HCT116 (cell line): ENCODE data around the gene GRM4. TPM values are rescaled to one million over a fixed set of nuclear protein-coding genes. Genes with fewer than 3 reads are reported as not detected.

Source experiments
- ATAC-seq: fragments of 200-7000 bp; cut with Tn5 transposase; 2 replicates; pipeline ENCODE4 v1.9.1; 2020; ENCODE audit warnings: mild to moderate bottlenecking, moderate library complexity
- BruUV-seq: library from RNA; stranded (reverse); fragments of 400-500 nt; replicated peaks from 2 replicates; lab custom pipeline; 2021; lab: Mats Ljungman, UMichigan
- CTCF ChIA-PET: fragments of 300-600 bp; sonication (Branson Sonifier 250); formaldehyde crosslinking; loops from one replicate; lab custom pipeline; 2021; ENCODE audit warnings: antibody characterized with exemption; lab: Charles Lee
- POLR2A ChIA-PET: fragments of 300-600, 350-600 bp; sonication (Branson Sonifier 250); formaldehyde crosslinking; loops from one replicate; lab custom pipeline; 2021; ENCODE audit warnings: antibody characterized with exemption; lab: Charles Lee
- RAD21 ChIA-PET, 2 experiments: fragments of 300-600 bp; sonication (Branson Sonifier 250); formaldehyde crosslinking; loops; one replicate each; lab custom pipeline; 2023; ENCODE audit warnings: low total read pairs in 2 of 2; ENCODE audit not compliant: uncharacterized antibody in 2 of 2, unreplicated experiment in 2 of 2, low non-redundant PET in 1 of 2; lab: Charles Lee
- DNase-seq: peaks from one replicate; pipeline ENCODE4 v3.0.0-alpha.2; 2010; ENCODE audit warnings: low read depth, low spot score
- H2AFZ ChIP-seq: fragments of 200-600 bp; shearing (Covaris generic), sonication (generic); 2 replicates; pipeline ENCODE4 v1.6.1; 2017; ENCODE audit warnings: low read depth, mixed run types, mixed read lengths, antibody characterized with exemption, low read length; ENCODE audit not compliant: poor library complexity, severe bottlenecking
- H3K27ac ChIP-seq: 2 replicates; pipeline ENCODE4 v1.5.1; 2012; ENCODE audit warnings: low read depth, low read length
- H3K27me3 ChIP-seq: fragments of 200-600 bp; sonication (generic); 2 replicates; pipeline ENCODE4 v1.6.1; 2016; ENCODE audit warnings: mixed run types, low read length, mixed read lengths; ENCODE audit not compliant: insufficient read depth
- H3K36me3 ChIP-seq, 2 experiments: fragments of 200-500 bp in 1 of 2; fragments of 200-600 bp in 1 of 2; sonication (Bioruptor generic) in 1 of 2; sonication (generic) in 1 of 2; 2 replicates each; pipeline versions ENCODE4 v1.5.1 to v1.6.1; 2014 to 2016; ENCODE audit warnings: low read length in 2 of 2, inconsistent platforms in 1 of 2, mixed read lengths in 1 of 2, mixed run types in 1 of 2; ENCODE audit not compliant: insufficient read depth in 2 of 2, control insufficient read depth in 1 of 2
- H3K4me1 ChIP-seq, 2 experiments: fragments of 200-600 bp in 1 of 2; sonication (generic) in 1 of 2; 2 replicates each; pipeline versions ENCODE4 v1.5.1 to v1.6.1; 2012 to 2017; ENCODE audit warnings: low read length in 2 of 2, inconsistent platforms in 1 of 2, mild to moderate bottlenecking in 1 of 2, mixed read lengths in 1 of 2, mixed run types in 1 of 2, moderate library complexity in 1 of 2; ENCODE audit not compliant: insufficient read depth in 2 of 2, control insufficient read depth in 1 of 2
- H3K4me2 ChIP-seq: fragments of 200-600 bp; sonication (generic); 2 replicates; pipeline ENCODE4 v1.6.1; 2017; ENCODE audit warnings: mixed run types, low read length, mixed read lengths
- H3K4me3 ChIP-seq, 2 experiments: fragments of 200-600 bp in 1 of 2; sonication (generic) in 1 of 2; replicated peaks in 1 of 2; 2 replicates each; pipeline ENCODE4 v1.5.1; 2011 to 2016; ENCODE audit warnings: low read length in 2 of 2, control low read depth in 1 of 2, low read depth in 1 of 2, mild to moderate bottlenecking in 1 of 2, mixed read lengths in 1 of 2, mixed run types in 1 of 2
- H3K79me2 ChIP-seq: fragments of 200-600 bp; sonication (generic); 2 replicates; pipeline ENCODE4 v1.6.1; 2017; ENCODE audit warnings: mild to moderate bottlenecking, mixed run types, low read length, moderate library complexity, mixed read lengths; ENCODE audit not compliant: insufficient read depth
- H3K9ac ChIP-seq: fragments of 200-600 bp; sonication (generic); 2 replicates; pipeline ENCODE4 v1.6.1; 2016; ENCODE audit warnings: low read length, mixed read lengths
- H3K9me2 ChIP-seq: fragments of 200-600 bp; sonication (generic), shearing (Covaris generic); 2 replicates; pipeline ENCODE4 v1.6.1; 2017; ENCODE audit warnings: mixed run types, mild to moderate bottlenecking, moderate library complexity; ENCODE audit not compliant: insufficient read depth
- H3K9me3 ChIP-seq, 2 experiments: fragments of 200-500 bp in 1 of 2; fragments of 200-600 bp in 1 of 2; sonication (Bioruptor generic) in 1 of 2; sonication (generic) in 1 of 2; 2 replicates each; pipeline ENCODE4 v1.6.1; 2014 to 2017; ENCODE audit warnings: low read length in 2 of 2, mixed read lengths in 2 of 2, inconsistent platforms in 1 of 2, low read depth in 1 of 2, mild to moderate bottlenecking in 1 of 2, mixed run types in 1 of 2, moderate library complexity in 1 of 2; ENCODE audit not compliant: control insufficient read depth in 1 of 2, insufficient read depth in 1 of 2
- H4K20me1 ChIP-seq: fragments of 200-600 bp; sonication (generic), shearing (Covaris generic); 2 replicates; pipeline ENCODE4 v1.6.1; 2017; ENCODE audit warnings: mixed run types, mild to moderate bottlenecking, moderate library complexity; ENCODE audit not compliant: insufficient read depth
- ATF3 ChIP-seq: IDR thresholded peaks from 2 replicates; pipeline ENCODE4 v1.6.1; 2012
- CEBPB ChIP-seq: IDR thresholded peaks from 2 replicates; pipeline ENCODE4 v1.6.1; 2012; ENCODE audit warnings: low read depth
- EGR1 ChIP-seq: IDR thresholded peaks from 2 replicates; pipeline ENCODE4 v1.6.1; 2012; ENCODE audit warnings: low read depth
- ELF1 ChIP-seq: IDR thresholded peaks from 2 replicates; pipeline ENCODE4 v1.6.1; 2012; ENCODE audit warnings: low read depth, borderline replicate concordance
- EZH2phosphoT487 ChIP-seq: fragments of 200-600 bp; IDR thresholded peaks from 2 replicates; pipeline ENCODE4 v1.6.1; 2018; ENCODE audit warnings: antibody characterized with exemption, borderline replicate concordance
- MAX ChIP-seq: IDR thresholded peaks from 2 replicates; pipeline ENCODE4 v1.6.1; 2012
- POLR2A ChIP-seq: IDR thresholded peaks from 2 replicates; pipeline ENCODE4 v1.7.0; 2011; ENCODE audit warnings: borderline replicate concordance; ENCODE audit not compliant: insufficient read depth, insufficient read length; ENCODE audit errors: extremely low read depth
- POLR2AphosphoS5 ChIP-seq: IDR thresholded peaks from 2 replicates; pipeline ENCODE4 v1.6.1; 2011; ENCODE audit warnings: mild to moderate bottlenecking, low read depth, low read length, moderate library complexity
- RAD21 ChIP-seq: IDR thresholded peaks from 2 replicates; pipeline ENCODE4 v1.6.1; 2012; ENCODE audit warnings: low read depth, mild to moderate bottlenecking
- REST ChIP-seq: IDR thresholded peaks from 2 replicates; pipeline ENCODE4 v1.6.1; 2012; ENCODE audit warnings: low read depth
- SP1 ChIP-seq: IDR thresholded peaks from 2 replicates; pipeline ENCODE4 v1.6.1; 2012; ENCODE audit warnings: low read depth
- SRF ChIP-seq: IDR thresholded peaks from 2 replicates; pipeline ENCODE4 v1.6.1; 2012; ENCODE audit warnings: low read depth
- YY1 ChIP-seq: IDR thresholded peaks from 2 replicates; pipeline ENCODE4 v1.6.1; 2011; ENCODE audit warnings: low read length, low read depth, moderate library complexity, mild to moderate bottlenecking; ENCODE audit not compliant: insufficient replicate concordance; ENCODE audit errors: extremely low read depth
- intact Hi-C: fragments of 100-400 bp; cut with micrococcal nuclease; formaldehyde crosslinking; loops from 2 replicates; pipeline ENCODE4 v1.10.0; 2022
- total RNA-seq: library from RNA; stranded (reverse); gene quantifications from one replicate; pipeline ENCODE4 v1.2.1, GENCODE V29; 2021; ENCODE audit not compliant: unreplicated experiment
- TF ChIP-seq, protein P1 (sequence below), 3 experiments: fragments of 200-600 bp in 1 of 3; sonication (generic) in 1 of 3; IDR thresholded peaks in 2 of 3; conservative IDR thresholded peaks in 1 of 3; 2 replicates each; pipeline ENCODE4 v1.5.1; 2012 to 2017; ENCODE audit warnings: low read depth in 2 of 3, low read length in 2 of 3, antibody characterized with exemption in 1 of 3, borderline replicate concordance in 1 of 3, control low read depth in 1 of 3, mild to moderate bottlenecking in 1 of 3, mixed read lengths in 1 of 3, mixed run types in 1 of 3, moderate library complexity in 1 of 3; ENCODE audit not compliant: insufficient read depth in 1 of 3
- TF ChIP-seq, protein P2 (sequence below): IDR thresholded peaks from 2 replicates; pipeline ENCODE4 v1.6.1; 2011; ENCODE audit warnings: mild to moderate bottlenecking, low read length, moderate library complexity; ENCODE audit not compliant: insufficient replicate concordance; ENCODE audit errors: extremely low read depth

GRM4 gene
- total RNA-seq, 1 experiment from 2014 or later, result 2.6 TPM

- DNase-seq, result no peak
- ChIA-PET POLR2A (no interaction called here), RAD21 (no interaction called here), CTCF (interaction anchor here (2.2 kb wide), 1 partner anchor 105 kb away, joined by 8 read pairs; no protein-coding TSS in a partner anchor)
- no peak overlapping the region for H3K9ac ChIP-seq
- intact Hi-C loops, result loop anchor here (10.0 kb wide), 2 partner anchors 575 to 975 kb away; partner anchors contain the start of gene BAK1
- no peak overlapping the region for H2AFZ ChIP-seq
- H3K36me3 ChIP-seq, result no peaks in the 10 kb centered on the region
- no peaks in the 10 kb centered on the region for H4K20me1 ChIP-seq
- TF ChIP-seq ATF3, result no peak
- no peak for TF ChIP-seq MAX
- no peak for TF ChIP-seq ELF1
- TF ChIP-seq RAD21, result no peak
- TF ChIP-seq YY1, result no peak
- TF ChIP-seq, protein P1, sequence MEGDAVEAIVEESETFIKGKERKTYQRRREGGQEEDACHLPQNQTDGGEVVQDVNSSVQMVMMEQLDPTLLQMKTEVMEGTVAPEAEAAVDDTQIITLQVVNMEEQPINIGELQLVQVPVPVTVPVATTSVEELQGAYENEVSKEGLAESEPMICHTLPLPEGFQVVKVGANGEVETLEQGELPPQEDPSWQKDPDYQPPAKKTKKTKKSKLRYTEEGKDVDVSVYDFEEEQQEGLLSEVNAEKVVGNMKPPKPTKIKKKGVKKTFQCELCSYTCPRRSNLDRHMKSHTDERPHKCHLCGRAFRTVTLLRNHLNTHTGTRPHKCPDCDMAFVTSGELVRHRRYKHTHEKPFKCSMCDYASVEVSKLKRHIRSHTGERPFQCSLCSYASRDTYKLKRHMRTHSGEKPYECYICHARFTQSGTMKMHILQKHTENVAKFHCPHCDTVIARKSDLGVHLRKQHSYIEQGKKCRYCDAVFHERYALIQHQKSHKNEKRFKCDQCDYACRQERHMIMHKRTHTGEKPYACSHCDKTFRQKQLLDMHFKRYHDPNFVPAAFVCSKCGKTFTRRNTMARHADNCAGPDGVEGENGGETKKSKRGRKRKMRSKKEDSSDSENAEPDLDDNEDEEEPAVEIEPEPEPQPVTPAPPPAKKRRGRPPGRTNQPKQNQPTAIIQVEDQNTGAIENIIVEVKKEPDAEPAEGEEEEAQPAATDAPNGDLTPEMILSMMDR (IDR thresholded peaks at IDR 0.05 in 2 of 3, conservative IDR thresholded peaks at IDR 0.05 in 1 of 3; ENCODE audit: borderline replicate concordance in 1 of 3, insufficient read depth in 1 of 3, low read depth in 2 of 3, low read length in 2 of 3), result no peak
- TF ChIP-seq, protein P2, sequence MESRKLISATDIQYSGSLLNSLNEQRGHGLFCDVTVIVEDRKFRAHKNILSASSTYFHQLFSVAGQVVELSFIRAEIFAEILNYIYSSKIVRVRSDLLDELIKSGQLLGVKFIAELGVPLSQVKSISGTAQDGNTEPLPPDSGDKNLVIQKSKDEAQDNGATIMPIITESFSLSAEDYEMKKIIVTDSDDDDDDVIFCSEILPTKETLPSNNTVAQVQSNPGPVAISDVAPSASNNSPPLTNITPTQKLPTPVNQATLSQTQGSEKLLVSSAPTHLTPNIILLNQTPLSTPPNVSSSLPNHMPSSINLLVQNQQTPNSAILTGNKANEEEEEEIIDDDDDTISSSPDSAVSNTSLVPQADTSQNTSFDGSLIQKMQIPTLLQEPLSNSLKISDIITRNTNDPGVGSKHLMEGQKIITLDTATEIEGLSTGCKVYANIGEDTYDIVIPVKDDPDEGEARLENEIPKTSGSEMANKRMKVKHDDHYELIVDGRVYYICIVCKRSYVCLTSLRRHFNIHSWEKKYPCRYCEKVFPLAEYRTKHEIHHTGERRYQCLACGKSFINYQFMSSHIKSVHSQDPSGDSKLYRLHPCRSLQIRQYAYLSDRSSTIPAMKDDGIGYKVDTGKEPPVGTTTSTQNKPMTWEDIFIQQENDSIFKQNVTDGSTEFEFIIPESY, result no peak
- TF ChIP-seq SRF, result no peak
- no peak for TF ChIP-seq REST
- no peak for TF ChIP-seq POLR2AphosphoS5
- no peak for TF ChIP-seq SP1
- TF ChIP-seq POLR2A, result no peak
- no peak for TF ChIP-seq CEBPB
- TF ChIP-seq EGR1, result no peak
- TF ChIP-seq EZH2phosphoT487, result no peak
- H3K27ac ChIP-seq, result no peak overlapping the region
- no peak for ATAC-seq
- no peak overlapping the region for H3K4me2 ChIP-seq
- no peaks in the 10 kb centered on the region for H3K79me2 ChIP-seq
- no peaks in the 10 kb centered on the region for H3K27me3 ChIP-seq
- H3K4me3 ChIP-seq, result no peak overlapping the region
- H3K9me3 ChIP-seq, result peaks cover 0 to 7% of the 10 kb centered on the region in 2 experiments; a peak in 2 of 4 replicates
- peaks cover 0 to 7% of the 10 kb centered on the region in 2 experiments; a peak in 2 of 4 replicates for H3K4me1 ChIP-seq
- H3K9me2 ChIP-seq, result no peaks in the 10 kb centered on the region
- BruUV-seq, result no TSS peak
Observed at GRCh38 chr6:34159844-34160243, 14.0 kb upstream of the GRM4 start.
